IMR-90 (cell line): ENCODE data around the gene PARP2. TPM values are rescaled to one million over a fixed set of nuclear protein-coding genes. Genes with fewer than 3 reads are reported as not detected.

Source experiments
- ATAC-seq: fragments of 200-7000 bp; cut with Tn5 transposase; 2 replicates; pipeline ENCODE4 v1.9.1; 2020; ENCODE audit warnings: low read depth, mild to moderate bottlenecking, moderate library complexity
- BruUV-seq: library from RNA; stranded (reverse); fragments of 400-500 nt; replicated peaks from 2 replicates; lab custom pipeline; 2021; lab: Mats Ljungman, UMichigan
- CTCF ChIA-PET: fragments of 300-600 bp; formaldehyde crosslinking; extraction: SDS; loops from one replicate; lab custom pipeline; 2021; ENCODE audit warnings: antibody characterized with exemption; lab: Yijun Ruan, JAX
- POLR2A ChIA-PET: fragments of 300-600 bp; sonication (Branson Sonifier 250); formaldehyde crosslinking; loops from one replicate; lab custom pipeline; 2022; ENCODE audit warnings: antibody characterized with exemption; ENCODE audit not compliant: unreplicated experiment; lab: Charles Lee
- DNase-seq: peaks from one replicate; pipeline ENCODE4 v3.0.0; 2013
- H2AFZ ChIP-seq: replicated peaks from 2 replicates; pipeline ENCODE3; 2013; ENCODE audit warnings: low read length, mild to moderate bottlenecking; ENCODE audit not compliant: poor library complexity
- H2AK5ac ChIP-seq: 2 replicates; pipeline ENCODE4 v1.6.1; 2013; ENCODE audit warnings: low read depth, low read length, inconsistent platforms
- H2AK9ac ChIP-seq: replicated peaks from 2 replicates; pipeline ENCODE3; 2013; ENCODE audit warnings: mild to moderate bottlenecking, low read depth, low read length, moderate library complexity; ENCODE audit not compliant: poor library complexity
- H2BK120ac ChIP-seq: 2 replicates; pipeline ENCODE4 v1.6.1; 2013; ENCODE audit warnings: low read depth, low read length, inconsistent platforms
- H2BK15ac ChIP-seq: 3 replicates; pipeline ENCODE4 v1.6.1; 2013; ENCODE audit warnings: low read depth, low read length, inconsistent platforms
- H2BK20ac ChIP-seq: 2 replicates; pipeline ENCODE4 v1.6.1; 2013; ENCODE audit warnings: low read depth, mild to moderate bottlenecking, inconsistent platforms, low read length, moderate library complexity
- H2BK5ac ChIP-seq: 2 replicates; pipeline ENCODE4 v1.6.1; 2013; ENCODE audit warnings: mild to moderate bottlenecking, low read depth, low read length, inconsistent platforms; ENCODE audit not compliant: poor library complexity, severe bottlenecking
- H3K14ac ChIP-seq: replicated peaks from 2 replicates; pipeline ENCODE4 v1.6.1; 2013; ENCODE audit warnings: low read depth, low read length, inconsistent platforms
- H3K18ac ChIP-seq: 2 replicates; pipeline ENCODE4 v1.6.1; 2013; ENCODE audit warnings: low read depth, low read length, control low read depth
- H3K23ac ChIP-seq: 2 replicates; pipeline ENCODE4 v1.6.1; 2013; ENCODE audit warnings: low read depth, low read length, inconsistent platforms
- H3K27ac ChIP-seq: 2 replicates; pipeline ENCODE4 v1.5.1; 2013; ENCODE audit warnings: mild to moderate bottlenecking, control low read depth, low read length; ENCODE audit not compliant: insufficient read depth
- H3K27me3 ChIP-seq: 2 replicates; pipeline ENCODE4 v1.6.1; 2013; ENCODE audit warnings: low read length; ENCODE audit not compliant: control insufficient read depth, insufficient read depth
- H3K36me3 ChIP-seq: 2 replicates; pipeline ENCODE4 v1.6.1; 2013; ENCODE audit warnings: low read length, mixed read lengths; ENCODE audit not compliant: control insufficient read depth, insufficient read depth
- H3K4ac ChIP-seq: 2 replicates; pipeline ENCODE4 v1.6.1; 2013; ENCODE audit warnings: low read depth, low read length, inconsistent platforms
- H3K4me1 ChIP-seq: 2 replicates; pipeline ENCODE4 v1.6.1; 2013; ENCODE audit warnings: low read length, mixed read lengths; ENCODE audit not compliant: control insufficient read depth, insufficient read depth
- H3K4me2 ChIP-seq: 2 replicates; pipeline ENCODE4 v1.6.1; 2013; ENCODE audit warnings: low read depth, mild to moderate bottlenecking, control low read depth, low read length, moderate library complexity
- H3K4me3 ChIP-seq: 2 replicates; pipeline ENCODE4 v1.5.1; 2013; ENCODE audit warnings: low read depth, mild to moderate bottlenecking, control low read depth, low read length, moderate library complexity; ENCODE audit not compliant: insufficient read depth
- H3K56ac ChIP-seq: 2 replicates; pipeline ENCODE4 v1.6.1; 2013; ENCODE audit warnings: low read length, inconsistent platforms; ENCODE audit not compliant: insufficient read depth; ENCODE audit errors: extremely low read depth
- H3K79me1 ChIP-seq, 2 experiments: 2 replicates each; pipeline ENCODE4 v1.6.1; 2013; ENCODE audit warnings: low read length in 2 of 2, inconsistent platforms in 1 of 2, low read depth in 1 of 2
- H3K9ac ChIP-seq: 2 replicates; pipeline ENCODE4 v1.6.1; 2013; ENCODE audit warnings: low read depth, low read length, control low read depth
- H3K9me1 ChIP-seq: 2 replicates; pipeline ENCODE4 v1.6.1; 2013; ENCODE audit warnings: low read length, inconsistent platforms; ENCODE audit not compliant: insufficient read depth
- H3K9me3 ChIP-seq: 2 replicates; pipeline ENCODE4 v1.6.1; 2013; ENCODE audit warnings: low read length; ENCODE audit not compliant: control insufficient read depth, insufficient read depth
- H4K20me1 ChIP-seq: 2 replicates; pipeline ENCODE4 v1.6.1; 2013; ENCODE audit warnings: low read length, inconsistent platforms; ENCODE audit not compliant: insufficient read depth
- H4K5ac ChIP-seq: 2 replicates; pipeline ENCODE4 v1.6.1; 2013; ENCODE audit warnings: mild to moderate bottlenecking, low read depth, low read length, control low read depth
- H4K8ac ChIP-seq, 2 experiments: 2 replicates each; pipeline ENCODE4 v1.6.1; 2013; ENCODE audit warnings: low read depth in 2 of 2, low read length in 2 of 2, control low read depth in 1 of 2, inconsistent platforms in 1 of 2
- H4K91ac ChIP-seq: 2 replicates; pipeline ENCODE4 v1.6.1; 2013; ENCODE audit warnings: low read depth, low read length, inconsistent platforms; ENCODE audit not compliant: insufficient read depth
- CEBPB ChIP-seq: IDR thresholded peaks from 2 replicates; pipeline ENCODE4 v1.6.1; 2012; ENCODE audit warnings: low read depth, low read length, improper control_type of control experiment
- POLR2A ChIP-seq: IDR thresholded peaks from 2 replicates; pipeline ENCODE4 v1.6.1; 2012; ENCODE audit warnings: mild to moderate bottlenecking, low read depth, low read length
- WGBS, 2 experiments: methylation state at CpG; one replicate each; pipeline versions ENCODE4 v1.1.5 to v1.1.7; 2013; ENCODE audit warnings: missing lambda C conversion rate in 2 of 2; ENCODE audit not compliant: insufficient read length in 1 of 2; ENCODE audit errors: extremely low coverage in 2 of 2; 5-methylcytosine and 5-hydroxymethylcytosine counted together
- dilution Hi-C: fragments of 300-500 bp; cut with HindIII; formaldehyde crosslinking; loops from one replicate; pipeline ENCODE4 v1.14.3; 2018; ENCODE audit warnings: low sequenced_read_pairs; ENCODE audit not compliant: unreplicated experiment
- in situ Hi-C: fragments of 300-500 bp; cut with MboI; formaldehyde crosslinking; loops from 3 replicates; pipeline ENCODE4 v1.14.3; 2019; ENCODE audit warnings: low sequenced_read_pairs, inconsistent platforms, mixed read lengths
- intact Hi-C: fragments of 100-400 bp; cut with micrococcal nuclease; formaldehyde crosslinking; loops from 2 replicates; pipeline ENCODE4 v1.10.0; 2022
- polyA plus RNA-seq, 3 experiments: library from polyadenylated mRNA; depleted of rRNA; stranded (reverse); fragments of >200 nt; gene quantifications; 2 replicates each; pipeline ENCODE4 v1.2.3, GENCODE V29; 2012; ENCODE audit warnings: low replicate concordance in 1 of 3
- total RNA-seq: library from RNA; depleted of rRNA; stranded (reverse); fragments of >200 nt; gene quantifications from 2 replicates; pipeline ENCODE4 v1.2.3, GENCODE V29; 2012

The PARP2 gene
- total and polyA plus RNA-seq, 2 of the 4 experiments (the other 2 are of a cell fraction), result 11.7 to 19.1 TPM

- no peak overlapping the region for H4K91ac ChIP-seq
- no peak overlapping the region for H4K8ac ChIP-seq
- no CpG with 5 or more reads among the region's 2 CpGs for WGBS, 2 experiments
- H3K79me1 ChIP-seq, result peaks cover 4 to 18% of the 10 kb centered on the region in 2 experiments; a peak in 3 of 4 replicates
- no peak overlapping the region for H2AK5ac ChIP-seq
- dilution Hi-C loops (no loop called here), in situ Hi-C loops (loop anchor here (25.0 kb wide), 2 partner anchors 656 to 756 kb away; partner anchors contain the start of genes METTL17, SLC39A2 and ZNF219), intact Hi-C loops (no loop called here)
- H2BK120ac ChIP-seq, result no peak overlapping the region
- H4K5ac ChIP-seq, result no peak overlapping the region
- ChIA-PET CTCF (no interaction called here), POLR2A (no interaction called here)
- no peak overlapping the region for H3K23ac ChIP-seq
- no peak overlapping the region for H3K56ac ChIP-seq
- no peaks in the 10 kb centered on the region for H3K9me3 ChIP-seq
- H3K27me3 ChIP-seq, result no peaks in the 10 kb centered on the region
- H4K20me1 ChIP-seq, result no peaks in the 10 kb centered on the region
- no peak overlapping the region for H3K9ac ChIP-seq
- no peak overlapping the region for H3K4me3 ChIP-seq
- no peak overlapping the region for H2AFZ ChIP-seq
- no TSS peak for BruUV-seq
- H2AK9ac ChIP-seq, result no peak overlapping the region
- no peak overlapping the region for H3K14ac ChIP-seq
- ATAC-seq, result no peak
- no peak overlapping the region for H2BK15ac ChIP-seq
- DNase-seq, result no peak
- H3K4me1 ChIP-seq, result no peaks in the 10 kb centered on the region
- H3K27ac ChIP-seq, result no peak overlapping the region
- H3K4ac ChIP-seq, result no peak overlapping the region
- no peak overlapping the region for H2BK20ac ChIP-seq
- H2BK5ac ChIP-seq, result no peak overlapping the region
- no peak overlapping the region for H3K18ac ChIP-seq
- no peak for TF ChIP-seq POLR2A
- TF ChIP-seq CEBPB, result peak; percentile 42; the same call in 1 of the 2 replicates
- no peak overlapping the region for H3K4me2 ChIP-seq
- H3K9me1 ChIP-seq, result no peaks in the 10 kb centered on the region
- peaks cover 4% of the 10 kb centered on the region; the same call in 1 of the 2 replicates for H3K36me3 ChIP-seq
Measured at GRCh38 chr14:20331053-20331613, 12.3 kb upstream of the PARP2 start.
